ENCODE data around the gene ARSB.
"Not testable (repeated sequence)": the region's sequence is repeated elsewhere in the genome, so short reads cannot be mapped to it uniquely, and the experiment has no call there.

The ARSB gene

GRCh38 chr5:78881884-78882283, 103.2 kb downstream of the ARSB start:
- Histone ChIP-seq H3K27me3 (replicated peaks) (no peaks in the 10 kb centered on the region), H3K4me3 (ENCODE audit: low read depth, low read length) (no peak overlapping the region), H3K27ac (no peak overlapping the region), H3K36me3 (replicated peaks) (no peaks in the 10 kb centered on the region)
- DNase-seq: no peak
- TF ChIP-seq CTCF (IDR thresholded peaks at IDR 0.05; ENCODE audit: low read depth, low read length, missing control alignments): no peak
- in situ Hi-C loops (cut with HindIII; ENCODE audit: low pct_ligation_motif_present, low sequenced_read_pairs): no loop called here

- Histone ChIP-seq H3K27ac (no peak overlapping the region), H3K27me3 (replicated peaks) (no peaks in the 10 kb centered on the region), H3K4me3 (ENCODE audit: low read depth, low read length) (no peak overlapping the region), H3K36me3 (replicated peaks) (no peaks in the 10 kb centered on the region)
- in situ Hi-C loops (cut with HindIII; ENCODE audit: low pct_ligation_motif_present, low sequenced_read_pairs): no loop called here
- no peak for TF ChIP-seq CTCF (IDR thresholded peaks at IDR 0.05; ENCODE audit: low read depth, low read length, missing control alignments)
- no peak for DNase-seq
These were observed 105.6 kb downstream of the ARSB start for GRCh38 chr5:78879516-78879915.

- DNase-seq; in situ Hi-C loops (cut with HindIII; ENCODE audit: low pct_ligation_motif_present, low sequenced_read_pairs); H3K36me3 ChIP-seq (replicated peaks); H3K27ac ChIP-seq; H3K4me3 ChIP-seq (ENCODE audit: low read depth, low read length); H3K27me3 ChIP-seq (replicated peaks): not testable (repeated sequence)
These were observed 119.0 kb downstream of the ARSB start for GRCh38 chr5:78866076-78866475.

- DNase-seq: no peak
- H3K27me3 ChIP-seq (replicated peaks): no peaks in the 10 kb centered on the region
- no peak overlapping the region for H3K27ac ChIP-seq
- in situ Hi-C loops (cut with HindIII; ENCODE audit: low pct_ligation_motif_present, low sequenced_read_pairs): no loop called here
- TF ChIP-seq CTCF (IDR thresholded peaks at IDR 0.05; ENCODE audit: low read depth, low read length, missing control alignments): no peak
- H3K36me3 ChIP-seq (replicated peaks): no peaks in the 10 kb centered on the region
- no peak overlapping the region for H3K4me3 ChIP-seq (ENCODE audit: low read depth, low read length)
These were observed 126.7 kb downstream of the ARSB start for GRCh38 chr5:78858364-78858763.

GRCh38 chr5:78855026-78855425, 130.1 kb downstream of the ARSB start:
- no peak overlapping the region for H3K4me3 ChIP-seq (ENCODE audit: low read depth, low read length)

GRCh38 chr5:78851891-78852290, 133.2 kb downstream of the ARSB start:
- H3K27ac ChIP-seq; DNase-seq; H3K4me3 ChIP-seq (ENCODE audit: low read depth, low read length); in situ Hi-C loops (cut with HindIII; ENCODE audit: low pct_ligation_motif_present, low sequenced_read_pairs); H3K27me3 ChIP-seq (replicated peaks); H3K36me3 ChIP-seq (replicated peaks): not testable (repeated sequence)

More at GRCh38 chr5:78855026-78855425, 130.1 kb downstream of the ARSB start:
- in situ Hi-C loops (cut with HindIII; ENCODE audit: low pct_ligation_motif_present, low sequenced_read_pairs): no loop called here
- no peak for TF ChIP-seq CTCF (IDR thresholded peaks at IDR 0.05; ENCODE audit: low read depth, low read length, missing control alignments)
- no peak for DNase-seq
- no peak overlapping the region for H3K27ac ChIP-seq
- H3K27me3 ChIP-seq (replicated peaks): no peaks in the 10 kb centered on the region
- H3K36me3 ChIP-seq (replicated peaks): no peaks in the 10 kb centered on the region

- TF ChIP-seq CTCF (IDR thresholded peaks at IDR 0.05; ENCODE audit: low read depth, low read length, missing control alignments): no peak
- no peaks in the 10 kb centered on the region for H3K36me3 ChIP-seq (replicated peaks)
- DNase-seq: no peak
- H3K27me3 ChIP-seq (replicated peaks): no peaks in the 10 kb centered on the region
- H3K27ac ChIP-seq: no peak overlapping the region
- in situ Hi-C loops (cut with HindIII; ENCODE audit: low pct_ligation_motif_present, low sequenced_read_pairs): no loop called here
- H3K4me3 ChIP-seq (ENCODE audit: low read depth, low read length): no peak overlapping the region
These were observed 139.6 kb downstream of the ARSB start for GRCh38 chr5:78845470-78845869.

All from brain microvascular endothelial cell (primary cell).